Activated CD4-positive, alpha-beta T cell treated with anti-CD3 and anti-CD28 coated beads, Interleukin-2, amount 10 ng/mL, durations not matched to agents 7 days and 5 days (primary cell): ENCODE measurements around the gene RAB24. TPM values are rescaled to one million over a fixed set of nuclear protein-coding genes. Genes with fewer than 3 reads are reported as not detected.

Experiments
- CTCF ChIA-PET: fragments of 350-600 bp; sonication (Branson Sonifier 250); formaldehyde crosslinking; loops from one replicate; lab custom pipeline; 2021; ENCODE audit warnings: antibody characterized with exemption; lab: Charles Lee
- POLR2A ChIA-PET: fragments of 350-600 bp; sonication (Branson Sonifier 250); formaldehyde crosslinking; loops from one replicate; lab custom pipeline; 2021; ENCODE audit warnings: antibody characterized with exemption; lab: Charles Lee
- DNase-seq: peaks from one replicate; pipeline ENCODE4 v3.0.0-alpha.2; 2020
- H3K27ac Mint-ChIP-seq: one replicate; pipeline ENCODE4 v1.8.0; 2021; ENCODE audit warnings: mild to moderate bottlenecking, moderate library complexity, mixed read lengths
- H3K27me3 Mint-ChIP-seq: one replicate; pipeline ENCODE4 v1.8.0; 2021; ENCODE audit warnings: mixed read lengths
- H3K36me3 Mint-ChIP-seq: one replicate; pipeline ENCODE4 v1.8.0; 2021; ENCODE audit warnings: low read depth, mixed read lengths
- H3K4me1 Mint-ChIP-seq: one replicate; pipeline ENCODE4 v1.8.0; 2021; ENCODE audit warnings: mixed read lengths
- H3K4me3 Mint-ChIP-seq: one replicate; pipeline ENCODE4 v1.8.0; 2021; ENCODE audit warnings: mild to moderate bottlenecking, moderate library complexity, mixed read lengths
- H3K9me3 Mint-ChIP-seq: one replicate; pipeline ENCODE4 v1.8.0; 2021; ENCODE audit warnings: mixed read lengths
- total RNA-seq, 2 experiments: library from RNA; stranded (reverse); gene quantifications; one replicate each; pipeline ENCODE4 v1.2.3, GENCODE V29; 2021

The RAB24 gene
- total RNA-seq, 2 experiments from 2014 or later: 28.3 to 34.4 TPM

DNA sequence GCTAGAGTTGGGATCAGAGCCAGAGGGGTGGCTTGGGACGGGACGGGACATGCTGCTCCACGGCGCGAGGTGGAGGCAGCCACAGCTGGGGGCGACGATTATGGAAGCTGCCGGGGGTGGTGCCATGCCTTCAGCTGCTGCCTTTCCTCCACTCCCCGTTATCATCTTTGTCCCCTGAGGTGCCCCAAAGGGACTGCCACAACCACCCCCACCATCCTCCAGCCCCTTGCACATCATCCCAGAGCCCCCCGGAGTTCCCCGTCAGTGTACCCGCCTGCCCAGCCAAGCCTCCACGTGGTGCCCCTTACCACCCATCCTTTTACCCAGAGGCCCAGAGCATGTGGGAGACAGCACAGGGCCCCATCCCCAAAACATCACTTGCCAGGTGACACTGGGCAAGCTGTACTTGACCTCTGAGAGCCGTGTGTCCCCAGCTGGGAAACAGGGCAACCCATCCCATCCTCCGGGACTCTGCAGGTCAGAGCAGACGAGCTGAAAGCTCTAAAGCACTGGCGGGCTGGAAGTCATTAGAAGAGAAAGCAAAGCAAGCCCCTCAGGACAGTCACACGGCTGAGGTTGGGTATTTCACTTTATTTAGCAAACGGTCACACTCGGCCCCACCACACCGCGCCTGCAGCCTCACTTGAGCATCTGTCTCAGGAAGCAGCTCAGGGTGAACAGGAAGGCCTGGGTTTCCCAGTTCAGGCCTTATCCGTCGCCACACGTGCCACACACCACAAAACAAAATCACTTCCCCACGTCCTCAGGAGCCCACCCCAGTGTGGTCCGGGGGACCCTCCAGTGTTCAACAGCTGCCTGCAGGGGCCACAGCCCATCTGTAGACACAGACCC, 27.7 kb upstream of the RAB24 start:
- POLR2A ChIA-PET: no interaction called here
- Mint-ChIP-seq H3K4me3 (no peak overlapping the region), H3K27ac (peak overlapping the region; percentile 31), H3K9me3 (no peaks in the 10 kb centered on the region), H3K36me3 (peaks cover 37% of the 10 kb centered on the region), H3K27me3 (no peaks in the 10 kb centered on the region), H3K4me1 (peaks cover 13% of the 10 kb centered on the region)
- DNase-seq: no peak
- CTCF ChIA-PET: interaction anchor here (0.9 to 1.3 kb wide), 4 partner anchors 13 to 124 kb away, joined by 3 to 4 read pairs (median 4); no protein-coding TSS in a partner anchor

DNA sequence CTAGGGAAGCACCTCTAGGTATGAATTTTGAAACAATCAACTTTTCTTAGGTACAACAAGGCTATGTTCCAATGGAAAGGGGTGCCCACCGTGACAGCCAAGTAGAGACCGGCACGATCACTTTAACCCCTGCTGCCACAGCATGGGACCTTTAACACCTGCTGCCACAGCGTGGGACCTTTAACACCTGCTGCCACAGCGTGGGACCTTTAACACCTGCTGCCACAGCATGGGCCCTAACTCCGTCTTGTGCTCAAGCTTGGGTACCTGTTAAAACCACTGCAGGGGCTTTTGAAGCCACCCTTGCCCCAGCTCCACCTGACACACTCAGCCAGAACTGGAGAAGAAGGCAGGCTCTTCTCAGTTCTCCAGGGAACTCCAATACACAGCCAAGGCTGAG, 26.4 kb upstream of the RAB24 start:
- no peak for DNase-seq
- ChIA-PET POLR2A (no interaction called here), CTCF (interaction anchor here (0.8 to 1.3 kb wide), 4 partner anchors 12 to 47 kb away, joined by 3 to 4 read pairs (median 3); no protein-coding TSS in a partner anchor)
- no peaks in the 10 kb centered on the region for H3K27me3 Mint-ChIP-seq
- no peak overlapping the region for H3K27ac Mint-ChIP-seq
- H3K9me3 Mint-ChIP-seq: no peaks in the 10 kb centered on the region
- H3K4me3 Mint-ChIP-seq: no peak overlapping the region
- peaks cover 12% of the 10 kb centered on the region for H3K4me1 Mint-ChIP-seq
- peaks cover 27% of the 10 kb centered on the region for H3K36me3 Mint-ChIP-seq

DNA sequence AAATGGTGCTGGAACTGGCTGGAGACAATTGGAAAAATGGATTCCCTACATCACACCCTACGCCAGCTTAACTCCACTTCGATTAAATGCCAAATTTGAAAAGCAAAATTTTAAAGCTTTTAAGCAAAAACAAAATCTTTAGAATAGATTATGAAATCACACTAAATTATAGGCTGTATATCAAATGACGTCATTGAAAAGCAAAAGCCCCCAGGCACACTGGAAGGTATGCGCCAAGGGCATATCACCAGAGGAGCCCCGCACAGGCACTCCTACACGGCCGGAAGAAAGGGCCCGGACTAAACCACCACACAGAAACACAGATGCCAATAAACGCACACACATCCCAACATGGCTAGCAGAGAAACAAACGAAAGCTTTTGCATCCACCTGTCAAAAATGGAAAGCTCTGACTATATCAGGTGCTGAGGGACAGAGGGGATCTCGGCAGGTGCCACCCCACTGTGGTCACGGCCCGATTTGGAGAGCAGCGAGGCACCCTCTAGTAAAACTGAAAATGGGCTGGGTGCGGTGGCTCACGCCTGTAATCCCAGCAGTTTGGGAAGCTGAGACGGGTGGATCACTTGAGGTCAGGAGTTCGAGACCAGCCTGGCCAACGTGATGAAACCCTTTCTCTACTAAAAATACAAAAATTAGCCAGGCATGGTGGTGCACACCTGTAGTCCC, 25.2 kb upstream of the RAB24 start:
- ChIA-PET POLR2A (no interaction called here), CTCF (interaction anchor here (1.2 to 2.0 kb wide), 3 partner anchors 11 to 62 kb away, joined by 4 to 8 read pairs (median 6); no protein-coding TSS in a partner anchor)
- Mint-ChIP-seq H3K9me3 (no peaks in the 10 kb centered on the region), H3K4me1 (peaks cover 16% of the 10 kb centered on the region), H3K4me3 (no peak overlapping the region), H3K27me3 (no peaks in the 10 kb centered on the region), H3K36me3 (peaks cover 23% of the 10 kb centered on the region), H3K27ac (no peak overlapping the region)
- no peak for DNase-seq

DNA sequence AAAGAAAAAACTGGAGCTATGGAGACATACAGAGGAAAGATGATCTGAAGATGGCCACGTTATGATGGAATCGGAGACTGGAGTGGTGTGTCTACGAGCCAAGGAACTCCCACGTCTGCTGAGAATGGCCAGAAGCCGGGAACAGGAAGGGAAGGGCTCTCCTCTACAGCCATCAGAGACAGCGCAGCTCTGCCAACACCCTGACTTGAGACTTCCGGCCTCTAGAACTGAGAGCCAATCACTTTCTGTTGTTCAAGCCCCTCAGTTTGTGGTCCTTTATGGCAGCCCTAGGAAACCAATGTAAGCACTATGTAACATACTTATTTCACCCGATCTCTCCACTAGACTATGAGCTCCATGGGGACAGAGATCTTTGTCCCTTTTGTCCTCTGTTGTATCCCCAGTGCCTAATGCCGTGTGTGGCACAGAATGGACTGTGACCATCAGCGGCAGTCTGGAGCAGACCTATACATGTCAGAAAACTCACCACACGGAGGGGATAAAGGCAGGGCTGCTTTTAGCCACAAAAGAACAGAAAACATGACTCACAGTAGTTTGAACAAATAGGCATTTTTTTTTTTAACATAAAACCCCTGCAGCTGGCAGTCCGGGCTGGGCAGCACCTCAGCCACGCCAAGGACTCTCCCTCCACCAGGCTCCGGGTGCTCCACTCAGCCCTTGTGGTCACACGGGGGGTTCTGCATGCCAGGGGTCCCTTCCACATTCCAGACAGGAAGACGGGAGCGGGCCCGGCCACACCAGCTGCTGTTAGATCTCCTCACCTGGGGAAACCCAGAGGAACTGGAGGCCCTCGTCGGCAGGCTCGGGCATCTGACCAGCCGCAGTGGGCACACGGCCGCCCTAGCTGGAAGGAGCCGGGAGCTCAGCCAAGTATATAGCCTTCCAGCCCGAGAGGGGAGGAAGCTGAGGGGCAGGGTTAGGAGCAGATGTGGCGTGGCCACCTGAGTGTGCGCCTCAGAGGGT, 24.3 kb upstream of the RAB24 start:
- CTCF ChIA-PET: interaction anchor here (0.6 to 2.0 kb wide), 10 partner anchors 10 to 365 kb away, joined by 3 to 8 read pairs (median 4); no protein-coding TSS in a partner anchor
- H3K27ac Mint-ChIP-seq: peak overlapping the region; percentile 64

DNA sequence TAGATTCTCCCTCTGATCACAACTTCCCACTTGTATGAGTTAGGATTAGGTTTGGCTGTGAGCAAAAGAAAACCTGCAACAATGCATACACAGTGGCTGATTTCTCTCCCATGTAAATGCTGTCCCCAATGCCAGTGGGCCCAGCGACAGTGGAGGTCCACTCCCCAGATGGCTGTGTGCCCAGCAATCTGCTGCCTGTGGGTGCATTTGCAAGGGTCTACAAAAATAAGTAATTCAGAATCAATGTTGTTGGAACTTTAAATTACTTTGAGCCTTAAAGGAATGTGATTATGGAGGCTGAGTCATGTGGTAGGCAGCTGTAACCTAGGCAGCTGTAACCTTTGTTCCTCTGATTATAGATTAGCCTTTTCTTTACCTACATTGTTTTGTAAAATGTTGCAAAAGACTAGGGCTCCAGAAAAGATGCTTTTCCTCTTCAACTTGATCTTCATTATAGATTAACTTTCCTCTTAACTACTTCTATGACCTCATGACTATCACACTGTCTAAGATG, 22.4 kb upstream of the RAB24 start:
- ChIA-PET CTCF (interaction anchor here (0.7 to 1.1 kb wide), 2 partner anchors 13 to 16 kb away, joined by 3 to 4 read pairs; no protein-coding TSS in a partner anchor), POLR2A (no interaction called here)
- Mint-ChIP-seq H3K9me3 (no peaks in the 10 kb centered on the region), H3K4me1 (peaks cover 20% of the 10 kb centered on the region), H3K4me3 (no peak overlapping the region), H3K27ac (no peak overlapping the region), H3K36me3 (peaks cover 20% of the 10 kb centered on the region), H3K27me3 (no peaks in the 10 kb centered on the region)
- DNase-seq: no peak

More for the DNA sequence above, 24.3 kb upstream of the RAB24 start:
- POLR2A ChIA-PET: no interaction called here
- Mint-ChIP-seq H3K36me3 (peaks cover 17% of the 10 kb centered on the region), H3K27me3 (no peaks in the 10 kb centered on the region), H3K9me3 (no peaks in the 10 kb centered on the region), H3K4me1 (peaks cover 20% of the 10 kb centered on the region), H3K4me3 (no peak overlapping the region)
- DNase-seq: no peak

DNA sequence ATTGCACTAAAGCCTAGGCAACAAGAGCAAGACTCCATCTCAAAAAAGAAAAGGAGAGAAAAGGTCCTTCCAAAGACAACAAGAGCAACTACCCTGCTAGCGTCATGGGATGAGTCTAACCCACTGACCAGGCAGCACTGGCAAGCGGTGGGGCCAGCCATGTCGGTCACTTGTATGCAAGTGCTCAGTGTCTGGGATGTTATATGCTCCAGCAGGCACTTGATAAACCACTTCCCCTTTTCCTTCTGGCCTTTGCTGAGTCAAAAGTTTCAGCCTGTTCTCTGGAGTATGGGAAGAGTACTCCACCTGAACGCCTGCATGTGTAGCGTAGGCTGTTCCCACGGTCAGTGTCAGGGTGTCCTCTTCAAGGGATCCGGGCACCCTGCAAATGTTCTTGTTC, 17.4 kb upstream of the RAB24 start:
- Mint-ChIP-seq H3K4me1 (peaks cover 44% of the 10 kb centered on the region), H3K36me3 (peaks cover 27% of the 10 kb centered on the region), H3K9me3 (no peaks in the 10 kb centered on the region), H3K4me3 (no peak overlapping the region), H3K27ac (no peak overlapping the region), H3K27me3 (no peaks in the 10 kb centered on the region)
- POLR2A ChIA-PET: no interaction called here
- DNase-seq: no peak
- CTCF ChIA-PET: interaction anchor here (0.6 kb wide), 1 partner anchor 40 kb away, joined by 3 read pairs; no protein-coding TSS in a partner anchor

DNA sequence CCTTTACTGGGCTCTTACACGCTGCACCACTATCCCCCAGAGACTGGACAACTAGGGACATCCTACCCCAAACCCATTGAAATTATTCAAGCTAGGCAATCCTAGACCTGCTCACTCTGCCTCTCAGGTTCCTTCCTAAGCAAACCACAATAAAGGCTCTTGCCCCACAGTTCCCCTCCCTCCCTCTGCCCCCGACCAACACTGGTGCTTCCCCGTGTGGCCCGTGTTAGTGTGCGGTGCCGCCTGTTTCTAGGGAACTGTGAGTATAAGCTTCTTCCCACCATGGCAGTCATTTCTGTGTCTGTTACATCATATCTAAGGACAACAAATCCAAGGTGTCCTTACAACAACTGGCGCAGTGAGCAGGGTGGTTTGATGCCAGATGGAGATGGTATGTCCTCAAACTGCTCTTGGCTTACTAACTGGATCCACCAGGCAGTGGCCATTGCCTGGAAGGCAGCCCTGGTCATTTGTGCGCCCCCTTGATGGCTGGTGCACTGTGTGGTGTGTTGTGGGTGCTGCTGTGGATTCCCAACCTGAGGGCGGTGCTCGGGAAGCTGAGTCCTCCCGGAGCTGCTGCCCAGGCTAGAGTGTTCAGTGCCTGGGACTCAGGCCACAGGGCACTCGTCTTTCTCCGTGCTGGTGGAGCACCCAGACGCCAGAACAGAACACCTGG, 16.5 kb upstream of the RAB24 start:
- Mint-ChIP-seq H3K36me3 (peaks cover 27% of the 10 kb centered on the region), H3K27me3 (no peaks in the 10 kb centered on the region), H3K27ac (no peak overlapping the region), H3K4me1 (peaks cover 49% of the 10 kb centered on the region), H3K9me3 (no peaks in the 10 kb centered on the region), H3K4me3 (no peak overlapping the region)
- no peak for DNase-seq
- ChIA-PET POLR2A (no interaction called here), CTCF (interaction anchor here (0.8 to 3.0 kb wide), 6 partner anchors 10 to 206 kb away, joined by 3 to 14 read pairs (median 5); no protein-coding TSS in a partner anchor)

DNA sequence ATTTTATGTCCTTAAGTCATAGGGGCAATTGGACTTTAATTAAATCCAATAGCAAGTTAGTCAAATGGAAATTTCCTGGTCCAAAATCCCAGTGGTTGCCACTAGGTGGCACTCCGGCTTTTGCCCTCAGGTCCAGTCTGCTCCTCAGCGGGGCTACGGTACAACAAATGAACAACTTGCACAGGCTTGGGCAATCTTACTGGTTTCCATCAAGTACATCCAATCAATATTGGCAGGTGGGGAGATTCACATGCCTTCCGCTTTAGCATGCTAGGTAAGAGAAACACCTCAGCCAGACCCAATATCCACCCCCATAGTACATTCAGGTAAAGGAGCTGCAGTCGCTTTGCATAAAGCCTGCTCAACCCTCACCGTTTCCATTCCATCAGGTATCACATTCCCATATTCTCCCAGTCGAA, 14.4 kb upstream of the RAB24 start:
- DNase-seq: peak; percentile 82
- peaks cover 25% of the 10 kb centered on the region for H3K36me3 Mint-ChIP-seq
- no peaks in the 10 kb centered on the region for H3K27me3 Mint-ChIP-seq
- POLR2A ChIA-PET: no interaction called here
- no peaks in the 10 kb centered on the region for H3K9me3 Mint-ChIP-seq
- no peak overlapping the region for H3K27ac Mint-ChIP-seq
- CTCF ChIA-PET: interaction anchor here (0.7 to 3.0 kb wide), 16 partner anchors 8 to 138 kb away, joined by 3 to 14 read pairs (median 4); partner anchors contain the start of genes PRELID1 and RAB24
- no peak overlapping the region for H3K4me3 Mint-ChIP-seq
- H3K4me1 Mint-ChIP-seq: peaks cover 52% of the 10 kb centered on the region

DNA sequence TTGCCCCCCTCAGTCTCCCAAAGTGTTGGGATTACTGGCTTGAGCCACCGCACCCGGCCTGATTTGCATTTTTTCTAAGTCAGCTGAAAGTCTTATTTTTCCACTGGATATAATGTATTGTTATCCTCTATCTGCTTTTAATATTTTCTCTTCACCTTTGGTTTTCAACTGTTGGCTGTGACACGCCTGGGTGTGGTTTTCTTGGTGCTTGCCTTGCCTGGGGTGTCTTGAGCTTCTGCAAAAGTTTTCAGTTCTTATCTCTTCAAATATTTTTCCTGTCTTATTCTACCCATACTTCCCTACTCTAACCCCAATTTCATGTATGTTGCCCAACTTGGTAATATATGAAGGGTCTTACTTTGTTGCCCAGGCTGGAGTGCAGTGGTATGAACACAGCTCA, 12.5 kb upstream of the RAB24 start:
- POLR2A ChIA-PET: no interaction called here
- peaks cover 18% of the 10 kb centered on the region for H3K36me3 Mint-ChIP-seq
- no peaks in the 10 kb centered on the region for H3K9me3 Mint-ChIP-seq
- no peaks in the 10 kb centered on the region for H3K27me3 Mint-ChIP-seq
- CTCF ChIA-PET: interaction anchor here (0.7 to 2.1 kb wide), 5 partner anchors 36 to 179 kb away, joined by 3 to 10 read pairs (median 3); partner anchors contain the start of gene LMAN2
- peaks cover 55% of the 10 kb centered on the region for H3K4me1 Mint-ChIP-seq
- H3K27ac Mint-ChIP-seq: peak overlapping the region; percentile 59
- no peak for DNase-seq
- H3K4me3 Mint-ChIP-seq: peak overlapping the region; percentile 12

DNA sequence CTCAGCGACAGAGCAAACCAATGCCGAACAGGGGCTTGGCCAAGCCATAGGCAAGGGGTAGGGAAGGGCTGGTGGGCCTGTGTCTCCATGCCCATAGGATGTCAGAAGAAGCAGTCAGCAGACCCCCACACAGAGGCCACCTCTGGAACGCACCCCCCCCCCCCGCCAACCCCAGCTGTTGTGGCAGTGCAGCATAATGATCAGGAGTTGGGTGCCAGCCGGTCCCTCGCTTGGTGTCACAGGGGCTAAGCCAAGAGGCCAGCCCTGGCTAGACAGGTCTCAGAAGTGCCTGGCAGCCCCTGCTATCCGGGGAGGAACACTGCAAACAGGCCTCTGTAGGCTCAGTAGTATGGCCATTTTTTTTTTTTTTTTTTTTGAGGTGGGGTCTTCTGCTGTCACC, 11.9 kb upstream of the RAB24 start:
- Mint-ChIP-seq H3K4me1 (peaks cover 59% of the 10 kb centered on the region), H3K27ac (no peak overlapping the region), H3K36me3 (peaks cover 21% of the 10 kb centered on the region), H3K4me3 (no peak overlapping the region), H3K9me3 (no peaks in the 10 kb centered on the region), H3K27me3 (no peaks in the 10 kb centered on the region)
- ChIA-PET POLR2A (no interaction called here), CTCF (interaction anchor here (1.3 to 2.1 kb wide), 2 partner anchors 36 to 139 kb away, joined by 3 to 10 read pairs; partner anchors contain the start of gene LMAN2)
- DNase-seq: no peak
